GM21528 (cell line): ENCODE measurements around the gene OR13C8.
"Not testable (repeated sequence)": the region's sequence is repeated elsewhere in the genome, so short reads cannot be mapped to it uniquely, and the experiment has no call there.

ENCODE experiments used
- ATAC-seq: cut with Tn5 transposase; IDR thresholded peaks from one replicate; pipeline ENCODE4 v1.9.1; 2021; ENCODE audit warnings: mild to moderate bottlenecking, moderate library complexity; ENCODE audit not compliant: unreplicated experiment, low FRiP score

OR13C8 gene

GRCh38 chr9:104568868-104569267, at the start of gene OR13C8:
TSS of gene OR13C8 (plus strand) at chr9:104569168. CDS start at chr9:104569168, 0 bp downstream.
- ATAC-seq: no peak

GRCh38 chr9:104520241-104520640, 48.7 kb upstream of the OR13C8 start:
- not testable (repeated sequence) for ATAC-seq

GRCh38 chr9:104527109-104527508, 41.9 kb upstream of the OR13C8 start, which contains the start of gene OR13C4:
TSS of gene OR13C4 (minus strand) at chr9:104527209. CDS start at chr9:104527209, 0 bp downstream.
- no peak for ATAC-seq

GRCh38 chr9:104536756-104537155, 32.2 kb upstream of the OR13C8 start, which contains the start of gene OR13C3:
TSS of gene OR13C3 (minus strand) at chr9:104536856. CDS start at chr9:104536723, 133 bp downstream.
- ATAC-seq: no peak

GRCh38 chr9:104539275-104539674, 29.7 kb upstream of the OR13C8 start:
- no peak for ATAC-seq

- ATAC-seq: no peak
These were observed 24.3 kb upstream of the OR13C8 start for GRCh38 chr9:104544644-104545043.

GRCh38 chr9:104553261-104553660, 15.7 kb upstream of the OR13C8 start:
- ATAC-seq: no peak

- ATAC-seq: no peak
These were observed 13.4 kb upstream of the OR13C8 start for GRCh38 chr9:104555521-104555920.

GRCh38 chr9:104556830-104557634, 11.9 kb upstream of the OR13C8 start:
- ATAC-seq: no peak

- no peak for ATAC-seq
These were observed 4.6 kb upstream of the OR13C8 start for GRCh38 chr9:104564358-104564757.

- ATAC-seq: no peak
These were observed 3.6 kb downstream of the OR13C8 start for GRCh38 chr9:104572612-104573011.

GRCh38 chr9:104575456-104575855, 6.5 kb downstream of the OR13C8 start:
- ATAC-seq: no peak

- ATAC-seq: no peak
These were observed 8.3 kb downstream of the OR13C8 start for GRCh38 chr9:104577263-104577662.

- no peak for ATAC-seq
These were observed 11.6 kb downstream of the OR13C8 start for GRCh38 chr9:104580562-104580961.

- ATAC-seq: no peak
These were observed 17.7 kb downstream of the OR13C8 start for GRCh38 chr9:104586496-104587180.

- no peak for ATAC-seq
These were observed 20.7 kb downstream of the OR13C8 start for GRCh38 chr9:104589626-104590025.

- not testable (repeated sequence) for ATAC-seq
These were observed 29.8 kb downstream of the OR13C8 start for GRCh38 chr9:104598749-104599148.

GRCh38 chr9:104599313-104599712, 30.3 kb downstream of the OR13C8 start, which contains the start of gene OR13C5:
TSS of gene OR13C5 (minus strand) at chr9:104599413. CDS start at chr9:104599413, 0 bp downstream.
- not testable (repeated sequence) for ATAC-seq

- no peak for ATAC-seq
These were observed 35.8 kb downstream of the OR13C8 start for GRCh38 chr9:104604801-104605200.

GRCh38 chr9:104605527-104605926, 36.6 kb downstream of the OR13C8 start, which contains the start of gene OR13C2:
TSS of gene OR13C2 (minus strand) at chr9:104605627. CDS start at chr9:104605627, 0 bp downstream.
- ATAC-seq: not testable (repeated sequence)

GRCh38 chr9:104606152-104606551, 37.2 kb downstream of the OR13C8 start:
- no peak for ATAC-seq
